Right ventricle myocardium inferior (tissue), 1 donor: ENCODE measurements around the gene CATSPERZ. TPM values are rescaled to one million over a fixed set of nuclear protein-coding genes. Genes with fewer than 3 reads are reported as not detected.

Experiments
- ATAC-seq: fragments of 200-7000 bp; cut with Tn5 transposase; one replicate; pipeline ENCODE4 v1.9.1; 2020; ENCODE audit warnings: mild to moderate bottlenecking, moderate library complexity
- DNase-seq: peaks from one replicate; pipeline ENCODE4 v3.0.0; 2021; ENCODE audit errors: missing footprints
- intact Hi-C: fragments of 100-400 bp; cut with DNase I; formaldehyde crosslinking; loops from one replicate; pipeline ENCODE4 v1.11.0; 2022
- total RNA-seq: library from RNA; stranded (reverse); fragmentation: NEBNext Ultra II Directional; extraction: Animal tissue kit (Norgen Biotek cat#: 25700); gene quantifications from one replicate; pipeline ENCODE4 v1.2.1, GENCODE V29; 2021
- donor health status: DM: no; HTN: yes; CAD: no; lungs with severe emphysema.

CATSPERZ gene
- total RNA-seq, 1 donor from 2014 or later, result not detected

DNA sequence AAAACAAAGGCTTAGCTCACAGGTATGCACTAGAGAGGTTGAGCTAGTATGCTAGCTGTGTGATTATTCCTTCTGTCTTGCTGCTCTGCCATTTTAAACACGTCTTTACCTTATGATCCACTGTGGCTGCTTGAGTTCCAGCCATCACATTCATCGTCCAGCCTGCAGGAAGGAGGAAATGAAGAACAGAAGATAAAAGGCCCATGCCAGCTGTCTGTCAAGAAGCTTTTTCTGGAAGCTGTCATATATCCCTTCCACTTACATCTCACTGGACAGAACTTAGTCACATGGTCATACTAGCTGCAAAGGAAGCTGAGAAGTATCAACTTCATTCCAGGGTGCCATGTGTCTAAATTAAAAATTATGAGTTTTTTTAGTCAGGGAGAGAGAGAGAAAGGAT lies 27.2 kb downstream of the CATSPERZ start:
- no peak for DNase-seq
- no peak for ATAC-seq
- intact Hi-C loops, result no loop called here

DNA sequence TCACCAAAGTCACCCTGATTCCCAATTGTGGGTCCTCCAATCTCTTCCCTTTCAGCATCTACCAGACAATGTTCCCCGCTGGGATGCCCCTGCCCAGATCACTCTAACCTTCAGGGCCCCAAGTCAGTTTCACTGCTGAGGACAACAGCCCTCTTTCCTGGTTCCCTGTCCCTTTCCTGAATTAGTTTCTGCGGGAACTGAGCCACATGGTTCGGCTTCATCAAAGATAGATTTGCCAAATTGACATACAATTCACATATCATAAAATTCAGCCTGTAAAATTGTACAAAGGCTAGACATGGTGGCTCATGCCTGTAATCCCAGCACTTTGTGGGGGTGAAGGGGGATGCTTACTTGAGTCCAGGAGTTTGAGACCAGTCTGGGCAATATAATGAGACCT lies 27.8 kb downstream of the CATSPERZ start:
- no peak for DNase-seq
- ATAC-seq, result no peak
- intact Hi-C loops, result no loop called here

DNA sequence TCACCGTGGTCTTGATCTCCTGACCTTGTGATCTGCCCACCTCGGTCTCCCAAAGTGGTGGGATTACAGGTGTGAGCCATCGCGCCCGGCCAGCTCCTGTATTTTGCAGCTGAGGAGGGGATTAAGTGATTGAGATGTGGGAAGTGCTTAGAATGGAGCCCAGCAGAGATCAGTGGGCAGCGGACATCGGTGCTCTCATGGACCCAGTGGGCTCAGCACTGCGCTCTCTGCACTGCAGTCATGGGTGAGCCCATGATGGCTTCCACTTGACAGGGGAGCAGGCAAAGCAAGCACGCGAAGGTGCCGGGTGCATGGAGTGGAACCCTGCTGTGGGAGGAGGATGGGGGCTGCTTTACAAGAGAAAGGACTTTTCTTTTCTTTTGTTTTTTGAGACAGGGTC lies 30.7 kb downstream of the CATSPERZ start:
- intact Hi-C loops, result no loop called here

DNA sequence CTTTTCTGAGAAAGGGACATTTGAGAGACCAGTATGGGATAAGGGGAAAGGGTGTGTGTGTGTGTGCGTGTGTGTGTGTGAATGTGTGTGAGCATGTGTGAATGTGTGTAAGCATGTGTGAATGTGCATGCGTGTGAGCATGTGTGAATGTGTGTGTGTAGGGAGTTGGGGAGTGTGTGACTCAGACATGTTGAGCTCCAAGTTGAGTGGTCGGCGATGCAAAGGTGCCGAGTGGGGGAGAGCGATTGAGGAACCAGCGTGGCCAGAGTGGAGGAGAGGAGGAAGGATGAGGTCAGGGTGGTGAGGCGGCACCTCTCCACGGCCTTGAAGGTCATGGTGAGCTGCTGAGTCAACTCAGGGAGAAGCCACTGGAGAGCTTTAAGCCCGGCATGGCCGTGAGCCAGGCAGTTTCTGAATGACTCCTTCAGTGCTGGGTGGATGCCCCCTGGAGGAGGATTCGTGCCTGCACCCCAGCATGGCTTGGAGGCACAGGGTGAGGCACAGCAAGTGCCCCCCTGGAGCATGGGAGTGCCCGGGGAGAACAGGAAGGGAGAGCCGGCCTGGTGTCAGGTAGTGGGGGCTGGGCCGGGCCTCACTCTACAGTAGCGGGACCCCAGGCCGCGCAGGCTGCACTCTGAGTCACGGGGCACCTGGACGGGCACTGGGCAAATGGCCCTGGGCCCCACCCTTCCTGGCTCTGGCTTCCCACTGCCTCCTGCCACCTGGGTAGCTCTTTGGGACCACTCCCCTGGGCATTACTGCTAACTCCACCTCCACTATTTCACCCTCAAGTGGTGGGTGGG lies 31.6 kb downstream of the CATSPERZ start:
- DNase-seq (peak; percentile 87), ATAC-seq (peak; percentile 57)
- intact Hi-C loops, result no loop called here

More for the DNA sequence above, 30.7 kb downstream of the CATSPERZ start:
- ATAC-seq, result no peak
- no peak for DNase-seq

DNA sequence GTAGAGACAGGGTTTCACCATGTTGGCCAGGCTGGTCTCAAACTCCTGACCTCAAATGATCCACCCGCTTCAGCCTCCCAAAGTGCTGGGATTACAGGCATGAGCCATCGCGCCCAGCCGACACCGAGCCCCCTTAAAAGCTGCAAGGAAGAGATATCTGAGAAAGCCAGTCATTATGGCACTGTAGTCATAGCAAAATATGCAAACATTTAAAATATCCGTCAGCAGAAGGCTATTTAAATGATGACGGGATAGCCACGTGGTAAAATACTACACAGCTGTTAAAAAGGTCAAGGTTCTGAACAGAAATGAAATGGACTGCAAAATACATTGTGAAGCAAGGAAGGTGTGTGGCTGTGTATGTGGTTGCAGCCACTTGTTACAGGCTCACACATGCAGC lies 33.4 kb downstream of the CATSPERZ start:
- no peak for ATAC-seq
- no peak for DNase-seq
- intact Hi-C loops, result no loop called here

DNA sequence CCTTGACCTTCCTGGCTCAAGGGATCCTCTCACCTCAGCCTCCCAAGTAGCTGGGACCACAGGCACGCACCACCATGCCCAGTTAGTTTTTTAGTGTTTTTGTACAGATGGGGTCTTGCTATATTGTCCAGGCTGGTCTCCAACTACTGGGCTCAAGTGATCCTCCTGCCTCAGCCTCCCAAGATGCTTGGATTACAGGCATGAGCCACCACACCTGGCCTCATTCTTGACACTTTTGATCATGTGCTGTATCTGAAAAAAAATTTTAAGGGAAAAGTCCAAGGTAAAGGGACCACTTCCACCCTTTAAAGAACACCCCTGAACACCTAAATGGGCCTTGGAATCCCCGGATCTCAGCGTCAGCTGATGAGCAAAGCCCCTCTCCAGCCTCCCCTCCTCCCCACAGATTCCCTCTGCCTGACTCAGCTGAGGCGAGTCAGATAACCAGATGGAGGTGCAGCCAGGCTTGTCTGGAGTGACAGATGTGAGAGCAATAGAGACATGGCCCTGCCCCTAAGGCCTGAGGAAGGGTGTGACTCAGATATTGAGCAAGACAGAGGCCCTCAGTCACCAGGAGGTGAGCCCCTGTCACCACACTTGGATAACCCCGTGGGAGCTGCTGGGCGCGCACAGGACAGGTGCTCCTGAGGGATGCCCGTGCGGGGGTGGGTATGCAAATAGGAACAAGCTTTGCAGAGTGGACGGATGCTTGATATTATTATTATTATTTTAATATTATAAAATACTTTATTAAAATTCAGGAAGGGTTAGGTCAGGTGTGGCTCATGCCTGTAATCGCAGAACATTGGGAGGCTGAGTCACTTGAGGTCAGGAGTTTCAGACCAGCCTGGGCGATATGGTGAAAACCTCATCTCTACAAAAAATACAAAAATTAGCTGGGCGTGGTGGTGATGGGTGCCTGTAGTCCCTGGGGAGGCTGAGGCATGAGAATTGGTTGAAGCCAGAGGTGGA lies 34.9 kb downstream of the CATSPERZ start:
- DNase-seq, result no peak
- intact Hi-C loops, result no loop called here
- peak; percentile 32 for ATAC-seq

DNA sequence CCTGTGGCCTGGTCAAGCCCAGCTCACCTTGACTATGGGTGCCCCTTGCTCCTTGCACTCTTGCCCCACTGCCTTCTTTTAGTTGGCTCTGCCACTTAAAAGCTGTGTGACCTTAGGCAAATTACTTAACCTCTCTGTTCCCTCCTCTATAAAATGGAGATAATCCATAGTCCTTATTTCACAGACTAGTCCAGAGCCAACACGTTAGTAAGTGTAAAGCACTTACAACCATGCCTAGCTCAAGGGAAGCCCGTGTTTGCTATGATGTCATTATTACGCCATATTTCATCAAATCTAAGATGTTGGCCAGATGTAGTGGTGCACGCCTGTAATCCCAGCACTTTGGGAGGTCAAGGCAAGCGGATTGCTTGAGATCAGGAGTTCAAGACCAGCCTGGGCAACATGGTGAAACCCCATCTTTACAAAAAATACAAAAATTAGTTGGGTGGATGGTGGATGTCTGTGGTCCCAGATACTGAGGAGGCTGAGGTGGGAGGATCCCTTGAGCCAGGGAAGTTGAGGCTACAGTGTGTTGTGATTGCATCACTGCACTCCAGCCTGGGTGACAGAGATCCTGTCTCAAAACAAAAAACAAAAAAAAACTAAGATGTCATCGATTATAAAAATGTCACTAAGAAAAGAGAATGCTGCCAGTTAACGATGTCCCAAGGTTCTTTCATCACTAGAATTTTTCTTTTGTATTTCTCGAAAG lies 37.5 kb downstream of the CATSPERZ start:
- no peak for ATAC-seq
- DNase-seq, result no peak
- intact Hi-C loops, result no loop called here

DNA sequence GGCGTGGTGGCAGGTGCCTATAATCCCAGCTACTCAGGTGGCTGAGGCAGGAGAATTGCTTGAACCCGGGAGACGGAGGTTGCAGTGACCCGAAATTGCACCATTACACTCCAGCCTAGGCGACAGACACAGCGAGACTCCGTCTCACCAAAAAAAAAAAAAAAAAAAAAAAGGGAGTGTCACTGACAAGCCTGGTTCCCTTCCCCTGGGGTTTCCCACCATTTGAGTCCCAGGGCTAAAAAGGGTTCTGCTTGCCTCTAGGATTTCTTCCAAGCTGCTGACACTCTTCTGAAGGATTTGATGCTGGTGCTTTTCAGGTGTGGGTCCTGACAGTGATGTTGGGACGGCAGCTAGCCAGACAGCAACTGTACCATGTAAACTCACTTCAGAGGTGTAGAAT lies 38.6 kb downstream of the CATSPERZ start:
- intact Hi-C loops, result no loop called here
- no peak for DNase-seq
- no peak for ATAC-seq

DNA sequence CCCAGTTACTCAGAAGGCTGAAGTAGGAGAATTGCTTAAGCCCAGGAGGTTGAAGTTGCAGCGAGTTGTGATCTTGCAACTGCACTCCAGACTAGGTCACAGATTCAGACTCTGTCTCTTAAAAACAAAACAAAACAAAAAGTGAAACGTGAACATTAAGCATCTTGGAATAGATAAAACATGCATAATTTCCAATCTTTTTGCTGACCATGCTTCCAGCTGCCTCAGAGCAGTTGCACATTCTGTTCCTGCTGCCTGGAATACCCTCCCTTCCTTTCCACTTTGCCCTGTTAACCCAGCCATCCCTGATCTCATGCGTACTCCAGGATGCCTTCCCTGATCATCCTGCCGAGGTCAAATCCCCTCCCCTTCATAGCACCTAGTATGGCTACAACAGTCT lies 39.1 kb downstream of the CATSPERZ start:
- intact Hi-C loops, result no loop called here
- ATAC-seq (no peak), DNase-seq (no peak)

DNA sequence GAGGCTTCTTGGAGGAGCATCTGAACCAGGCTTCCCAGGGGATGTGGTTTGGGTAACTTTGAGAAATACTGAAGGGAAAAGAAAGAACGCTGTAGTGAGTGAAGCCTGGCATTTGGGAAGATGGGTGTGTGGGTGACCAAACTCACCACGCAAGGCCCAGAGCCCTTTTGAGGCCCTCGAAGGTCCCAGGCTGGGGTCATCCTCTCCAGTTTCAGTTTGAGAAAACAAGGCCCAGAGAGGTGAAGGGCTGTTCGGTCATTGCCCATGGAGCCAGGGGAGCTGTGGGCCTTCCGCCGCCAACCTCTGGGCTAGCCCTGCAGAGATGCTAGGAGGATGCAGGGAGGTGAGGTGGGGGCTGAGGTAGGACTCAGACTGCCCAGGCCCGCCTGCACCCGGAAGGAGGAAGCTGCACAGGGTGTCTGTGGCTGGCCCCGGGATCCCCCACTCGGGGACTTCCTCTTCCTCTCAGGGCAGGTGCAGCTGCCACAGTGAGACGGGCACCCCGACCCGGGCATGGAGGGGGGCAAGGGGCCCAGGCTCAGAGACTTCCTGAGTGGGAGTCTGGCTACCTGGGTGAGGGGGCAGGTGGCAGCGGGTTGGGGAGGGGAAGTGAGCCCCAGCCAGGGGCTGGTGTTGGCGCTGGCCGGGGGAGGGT lies 39.7 kb downstream of the CATSPERZ start, which contains the start of gene CCDC88B:
CCDC88B (plus strand) TSS at position 451 of the 655 bp plus-strand sequence; CDS start at position 514, 63 bp downstream.
- intact Hi-C loops, result no loop called here
- peak; percentile 92 for DNase-seq

DNA sequence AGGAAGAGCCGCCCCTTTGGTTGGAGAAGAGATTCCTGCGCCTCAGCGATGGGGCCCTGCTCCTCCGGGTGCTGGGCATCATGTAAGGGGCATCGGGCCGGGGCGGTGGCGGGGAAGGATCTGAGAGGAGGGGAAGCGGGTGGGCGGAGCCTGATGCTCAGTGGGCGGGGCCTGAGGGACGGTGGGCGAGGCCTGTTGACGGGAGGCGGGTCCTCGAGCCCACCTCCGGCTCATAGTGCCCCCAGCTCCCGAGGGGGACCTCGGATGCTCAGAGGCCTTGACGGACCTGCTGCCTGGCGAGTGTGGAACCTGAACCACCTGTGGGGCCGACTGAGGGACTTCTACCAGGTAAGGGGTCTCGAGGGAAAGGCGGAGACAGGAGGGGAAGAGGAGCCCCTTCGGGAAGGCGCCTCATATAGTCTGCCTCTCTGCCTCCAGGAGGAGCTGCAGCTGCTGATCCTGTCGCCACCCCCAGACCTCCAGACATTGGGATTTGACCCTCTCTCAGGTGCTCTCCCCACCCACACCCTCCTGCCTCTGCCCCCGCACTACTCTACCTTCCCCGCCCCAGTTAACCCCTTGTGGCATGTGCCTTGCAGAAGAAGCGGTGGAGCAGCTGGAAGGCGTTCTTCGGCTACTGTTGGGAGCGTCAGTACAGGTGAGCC lies 40.6 kb downstream of the CATSPERZ start:
- intact Hi-C loops, result no loop called here
- peak; percentile 85 for DNase-seq
- no peak for ATAC-seq

More for the DNA sequence above, 39.7 kb downstream of the CATSPERZ start, which contains the start of gene CCDC88B:
- no peak for ATAC-seq

DNA sequence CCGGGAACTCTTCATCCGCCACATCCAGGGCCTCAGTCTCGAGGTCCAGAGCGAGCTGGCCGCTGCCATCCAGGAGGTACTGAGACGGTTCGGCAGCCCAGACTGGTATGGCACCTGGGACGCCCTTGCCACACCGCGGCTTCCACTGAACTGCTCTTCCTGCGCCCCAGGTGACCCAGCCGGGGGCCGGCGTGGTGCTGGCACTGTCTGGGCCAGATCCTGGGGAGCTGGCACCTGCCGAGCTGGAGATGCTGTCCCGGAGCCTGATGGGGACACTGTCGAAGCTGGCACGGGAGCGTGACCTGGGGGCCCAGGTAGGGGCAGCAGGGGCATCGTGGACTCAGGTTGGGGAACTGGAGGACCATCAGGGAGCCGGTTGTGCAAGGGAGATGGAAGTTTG lies 41.3 kb downstream of the CATSPERZ start:
- intact Hi-C loops, result no loop called here

DNA sequence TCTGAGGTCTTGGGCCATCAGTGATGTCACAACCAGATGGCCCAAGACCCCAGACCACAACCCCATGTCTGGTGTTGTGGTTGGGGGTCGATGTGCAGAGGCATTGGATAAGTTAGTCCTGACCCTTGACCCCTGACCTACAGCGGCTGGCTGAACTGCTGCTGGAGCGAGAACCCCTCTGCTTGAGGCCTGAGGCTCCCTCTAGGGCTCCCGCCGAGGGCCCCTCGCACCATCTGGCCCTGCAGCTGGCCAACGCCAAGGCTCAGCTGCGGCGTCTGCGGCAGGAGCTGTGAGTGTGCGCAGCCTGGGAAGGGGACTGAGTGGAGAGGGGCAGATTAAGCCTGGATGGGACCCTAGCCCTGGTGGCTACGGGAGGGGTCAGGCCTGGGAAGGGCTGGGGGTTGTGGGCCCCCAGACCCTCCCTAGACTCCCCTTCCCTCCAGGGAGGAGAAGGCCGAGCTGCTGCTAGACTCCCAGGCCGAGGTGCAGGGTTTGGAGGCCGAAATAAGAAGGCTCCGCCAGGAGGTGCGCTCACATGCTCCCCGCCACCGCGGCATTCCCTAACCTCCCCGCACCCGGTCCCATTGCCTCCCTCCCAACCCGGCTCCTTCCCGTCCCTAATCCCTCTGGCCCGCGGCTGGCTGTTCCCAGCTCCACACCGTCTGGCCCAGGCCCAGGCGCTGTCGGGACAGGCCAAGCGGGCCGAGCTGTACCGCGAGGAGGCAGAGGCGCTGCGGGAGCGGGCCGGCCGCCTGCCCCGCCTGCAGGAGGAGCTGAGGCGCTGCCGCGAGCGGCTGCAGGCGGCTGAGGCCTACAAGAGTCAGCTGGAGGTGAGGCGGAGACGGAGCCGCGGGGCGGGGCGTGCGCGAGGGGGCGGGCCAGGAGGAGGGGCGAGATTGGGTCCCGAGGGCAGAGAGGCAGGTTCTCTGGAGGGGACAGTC lies 42.0 kb downstream of the CATSPERZ start:
- DNase-seq, result peak; percentile 94
- ATAC-seq, result peak; percentile 94
- intact Hi-C loops, result no loop called here

More for the DNA sequence above, 41.3 kb downstream of the CATSPERZ start:
- no peak for DNase-seq
- no peak for ATAC-seq

DNA sequence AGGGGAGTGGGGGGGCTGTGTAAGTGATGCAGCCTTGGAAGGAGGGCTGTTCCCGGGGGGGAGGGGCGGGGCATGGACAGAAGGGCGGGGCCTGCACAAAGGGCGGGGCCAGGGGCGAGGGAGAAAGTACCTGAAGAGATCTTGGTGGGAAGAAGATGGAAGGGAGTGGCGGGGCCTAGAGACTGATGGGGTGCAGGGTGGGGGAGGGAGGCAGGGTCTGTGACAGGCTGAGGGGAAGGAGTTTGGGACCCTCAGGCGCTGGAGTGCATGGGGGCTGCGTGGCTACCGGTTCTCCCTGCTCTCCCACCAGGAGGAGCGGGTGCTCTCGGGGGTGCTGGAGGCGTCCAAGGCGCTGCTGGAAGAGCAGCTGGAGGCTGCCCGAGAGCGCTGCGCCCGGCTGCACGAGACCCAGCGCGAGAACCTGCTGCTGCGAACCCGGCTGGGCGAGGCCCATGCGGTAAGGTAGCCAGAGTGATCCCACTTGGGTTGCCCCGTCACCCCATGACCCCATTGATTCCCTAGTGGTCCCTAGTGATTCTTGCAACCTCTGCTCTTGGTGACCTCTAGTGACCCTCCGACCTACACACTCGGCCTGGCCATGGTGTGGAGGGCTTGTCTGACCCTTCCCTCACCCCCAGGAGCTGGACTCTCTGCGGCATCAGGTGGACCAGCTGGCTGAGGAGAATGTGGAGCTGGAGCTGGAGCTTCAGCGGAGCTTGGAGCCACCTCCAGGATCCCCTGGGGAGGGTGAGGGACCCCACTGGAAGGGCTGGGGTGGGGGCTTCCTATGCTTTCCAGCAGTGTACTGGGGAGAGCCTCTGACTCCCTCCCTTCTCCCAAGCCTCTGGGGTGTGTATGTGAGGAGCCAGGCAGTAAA lies 42.9 kb downstream of the CATSPERZ start:
- ATAC-seq, result no peak
- intact Hi-C loops, result no loop called here
- DNase-seq, result no peak

DNA sequence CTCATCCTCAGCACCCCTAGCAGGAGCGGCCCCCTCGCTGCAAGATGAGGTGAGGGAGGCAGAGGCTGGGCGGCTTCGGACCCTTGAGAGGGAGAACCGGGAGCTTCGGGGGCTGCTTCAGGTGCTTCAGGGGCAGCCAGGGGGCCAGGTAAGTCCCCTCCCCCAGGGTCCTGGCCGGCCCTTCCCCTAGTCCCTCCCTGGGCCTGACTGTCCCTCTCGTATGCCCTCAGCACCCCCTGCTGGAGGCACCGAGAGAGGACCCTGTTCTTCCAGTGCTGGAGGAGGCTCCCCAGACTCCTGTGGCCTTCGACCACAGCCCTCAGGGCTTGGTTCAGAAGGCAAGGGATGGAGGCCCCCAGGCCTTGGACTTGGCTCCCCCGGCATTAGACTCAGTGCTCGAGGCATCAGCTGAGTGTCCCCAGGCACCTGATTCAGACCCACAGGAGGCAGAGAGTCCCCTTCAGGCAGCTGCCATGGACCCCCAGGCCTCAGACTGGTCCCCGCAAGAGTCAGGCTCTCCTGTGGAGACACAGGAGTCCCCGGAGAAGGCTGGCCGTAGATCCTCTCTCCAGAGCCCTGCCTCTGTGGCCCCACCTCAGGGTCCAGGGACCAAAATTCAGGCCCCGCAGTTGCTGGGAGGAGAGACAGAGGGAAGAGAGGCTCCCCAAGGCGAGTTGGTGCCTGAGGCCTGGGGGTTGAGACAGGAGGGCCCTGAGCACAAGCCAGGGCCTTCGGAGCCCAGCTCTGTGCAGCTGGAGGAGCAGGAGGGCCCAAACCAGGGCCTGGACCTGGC lies 43.8 kb downstream of the CATSPERZ start:
- DNase-seq (no peak), ATAC-seq (no peak)
- intact Hi-C loops, result no loop called here
